ENCODE measurements around the gene LCNL1. TPM values are rescaled to one million over a fixed set of nuclear protein-coding genes. Genes with fewer than 3 reads are reported as not detected.

The LCNL1 gene
- total RNA-seq: not detected in 2 replicates
- long read RNA-seq: 0 reads

GRCh38 chr9:136982232-136983051 is at the start of gene LCNL1:
Gene LCNL1 (plus strand): TSS chr9:136982993. CDS start chr9:136983587, 594 bp downstream.
- Mint-ChIP-seq H3K27me3 (peaks cover 12% of the 10 kb centered on the region), H3K4me1 (ENCODE audit: low read depth) (no peaks in the 10 kb centered on the region), H3K4me3 (ENCODE audit: low read depth) (no peak within 1 kb of the TSS), H3K9me3 (ENCODE audit: low read depth) (no peaks in the 10 kb centered on the region), H3K36me3 (ENCODE audit: insufficient read depth) (no peaks in the 10 kb centered on the region), H3K27ac (no peak within 1 kb of the TSS)
- TF ChIP-seq CTCF (IDR thresholded peaks at IDR 0.05; ENCODE audit: unreplicated experiment): no peak
- DNase-seq (ENCODE audit: low spot score, unreplicated experiment): no peak

GRCh38 chr9:136934277-136934676 is 48.5 kb upstream of the LCNL1 start:
- Mint-ChIP-seq H3K4me1 (ENCODE audit: low read depth) (no peaks in the 10 kb centered on the region), H3K9me3 (ENCODE audit: low read depth) (no peaks in the 10 kb centered on the region), H3K36me3 (ENCODE audit: insufficient read depth) (peaks cover 9% of the 10 kb centered on the region), H3K27me3 (no peaks in the 10 kb centered on the region), H3K27ac (no peak overlapping the region), H3K4me3 (ENCODE audit: low read depth) (no peak overlapping the region)
- no peak for DNase-seq (ENCODE audit: low spot score, unreplicated experiment)
- no peak for TF ChIP-seq CTCF (IDR thresholded peaks at IDR 0.05; ENCODE audit: unreplicated experiment)

- Mint-ChIP-seq H3K27me3 (no peaks in the 10 kb centered on the region), H3K4me1 (ENCODE audit: low read depth) (no peaks in the 10 kb centered on the region), H3K4me3 (ENCODE audit: low read depth) (no peak overlapping the region), H3K27ac (no peak overlapping the region), H3K36me3 (ENCODE audit: insufficient read depth) (peaks cover 9% of the 10 kb centered on the region), H3K9me3 (ENCODE audit: low read depth) (no peaks in the 10 kb centered on the region)
- no peak for TF ChIP-seq CTCF (IDR thresholded peaks at IDR 0.05; ENCODE audit: unreplicated experiment)
- DNase-seq (ENCODE audit: low spot score, unreplicated experiment): no peak
Observed at GRCh38 chr9:136935651-136936050, 47.1 kb upstream of the LCNL1 start.

GRCh38 chr9:136936645-136937170 is 46.1 kb upstream of the LCNL1 start:
- H3K27ac Mint-ChIP-seq: no peak overlapping the region
- H3K9me3 Mint-ChIP-seq (ENCODE audit: low read depth): no peaks in the 10 kb centered on the region
- H3K4me1 Mint-ChIP-seq (ENCODE audit: low read depth): no peaks in the 10 kb centered on the region
- DNase-seq (ENCODE audit: low spot score, unreplicated experiment): no peak
- peaks cover 8% of the 10 kb centered on the region for H3K36me3 Mint-ChIP-seq (ENCODE audit: insufficient read depth)
- no peak for TF ChIP-seq CTCF (IDR thresholded peaks at IDR 0.05; ENCODE audit: unreplicated experiment)
- no peaks in the 10 kb centered on the region for H3K27me3 Mint-ChIP-seq
- no peak overlapping the region for H3K4me3 Mint-ChIP-seq (ENCODE audit: low read depth)

GRCh38 chr9:136937186-136938001 is 45.4 kb upstream of the LCNL1 start:
- Mint-ChIP-seq H3K4me1 (ENCODE audit: low read depth) (no peaks in the 10 kb centered on the region), H3K4me3 (ENCODE audit: low read depth) (no peak overlapping the region), H3K27me3 (no peaks in the 10 kb centered on the region), H3K9me3 (ENCODE audit: low read depth) (no peaks in the 10 kb centered on the region), H3K27ac (no peak overlapping the region), H3K36me3 (ENCODE audit: insufficient read depth) (peaks cover 4% of the 10 kb centered on the region)
- DNase-seq (ENCODE audit: low spot score, unreplicated experiment): no peak
- no peak for TF ChIP-seq CTCF (IDR thresholded peaks at IDR 0.05; ENCODE audit: unreplicated experiment)

Data from progenitor cell of endocrine pancreas (in vitro differentiated cells).